Parathyroid adenoma (tissue), 2 donors: ENCODE measurements around the gene GAL3ST3.
A peak's percentile ranks its signal among the peaks of the same experiment; 100 is the strongest.

Experiments used
- H2AFZ ChIP-seq: fragments of 300-600 bp; sonication (generic); one replicate; pipeline ENCODE4 v1.7.0; 2017; ENCODE audit warnings: antibody characterized with exemption, mild to moderate bottlenecking
- H3K27ac ChIP-seq: fragments of 300-600 bp; sonication (generic); one replicate; pipeline ENCODE4 v1.7.0; 2017
- H3K27me3 ChIP-seq: fragments of 300-600 bp; sonication (generic); one replicate; pipeline ENCODE4 v1.7.0; 2017; ENCODE audit warnings: low read length; ENCODE audit not compliant: control insufficient read depth, insufficient read depth
- H3K36me3 ChIP-seq: fragments of 300-600 bp; sonication (generic); one replicate; pipeline ENCODE4 v1.7.0; 2017; ENCODE audit warnings: low read length; ENCODE audit not compliant: control insufficient read depth, insufficient read depth
- H3K4me1 ChIP-seq: fragments of 300-600 bp; sonication (generic); one replicate; pipeline ENCODE4 v1.7.0; 2017; ENCODE audit warnings: control low read depth
- H3K4me2 ChIP-seq: fragments of 300-600 bp; sonication (generic); one replicate; pipeline ENCODE4 v1.7.0; 2017; ENCODE audit warnings: low read length
- H3K4me3 ChIP-seq: fragments of 300-600 bp; sonication (generic); one replicate; pipeline ENCODE4 v1.7.0; 2017; ENCODE audit warnings: low read depth, low read length
- H3K79me2 ChIP-seq: fragments of 300-600 bp; sonication (generic); one replicate; pipeline ENCODE4 v1.7.0; 2017; ENCODE audit warnings: control low read depth
- H3K9ac ChIP-seq: fragments of 300-600 bp; sonication (generic); one replicate; pipeline ENCODE4 v1.7.0; 2017; ENCODE audit warnings: mild to moderate bottlenecking
- H3K9me3 ChIP-seq: fragments of 300-600 bp; sonication (generic); one replicate; pipeline ENCODE4 v1.7.0; 2017; ENCODE audit warnings: low read length; ENCODE audit not compliant: control insufficient read depth
- TF ChIP-seq, protein P1 (sequence below): fragments of 300-600 bp; sonication (generic); IDR thresholded peaks from one replicate; pipeline ENCODE4 v1.7.0; 2017; ENCODE audit warnings: antibody characterized with exemption, mild to moderate bottlenecking
- donor health status: primary hyperparathyroidism.

Gene GAL3ST3

DNA sequence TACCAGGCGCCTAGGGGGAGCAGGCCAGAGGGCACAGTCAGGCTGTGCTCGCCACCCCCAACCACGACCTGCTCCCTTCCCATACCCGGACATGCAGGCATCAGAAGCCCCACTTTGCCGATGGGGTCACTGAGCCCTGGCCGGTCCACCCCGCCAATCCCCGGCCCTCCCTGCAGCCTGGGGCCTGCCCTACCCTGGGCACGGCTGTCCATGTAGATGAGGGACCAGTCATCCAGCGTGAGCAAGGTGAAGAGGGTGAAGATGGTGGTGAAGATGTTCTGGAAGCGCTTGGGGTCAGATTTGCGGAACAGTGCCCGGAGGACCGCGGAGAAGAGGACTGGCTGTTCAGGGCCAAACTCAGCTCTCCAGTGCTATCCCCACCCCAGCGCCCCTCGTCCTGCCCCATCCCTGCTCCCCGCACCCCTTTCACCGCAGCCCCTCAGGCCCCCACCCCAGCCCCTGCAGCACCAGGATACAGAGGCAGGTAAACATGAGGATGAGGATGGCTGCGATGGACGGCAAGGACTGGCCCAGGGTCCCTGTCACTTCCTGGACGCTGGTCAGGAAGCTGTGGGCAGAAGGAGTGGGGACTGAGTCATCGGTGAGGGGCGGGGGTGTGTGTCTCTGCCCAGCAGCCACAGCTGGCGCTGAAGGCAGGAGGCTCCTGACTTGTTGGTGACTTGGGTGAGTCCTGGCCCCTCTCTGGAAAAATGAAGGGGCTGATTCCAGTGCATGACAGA, 28.2 kb downstream of the GAL3ST3 start:
- Histone ChIP-seq H3K4me3 (no peak overlapping the region), H3K4me1 (peaks cover 7% of the 10 kb centered on the region)

DNA sequence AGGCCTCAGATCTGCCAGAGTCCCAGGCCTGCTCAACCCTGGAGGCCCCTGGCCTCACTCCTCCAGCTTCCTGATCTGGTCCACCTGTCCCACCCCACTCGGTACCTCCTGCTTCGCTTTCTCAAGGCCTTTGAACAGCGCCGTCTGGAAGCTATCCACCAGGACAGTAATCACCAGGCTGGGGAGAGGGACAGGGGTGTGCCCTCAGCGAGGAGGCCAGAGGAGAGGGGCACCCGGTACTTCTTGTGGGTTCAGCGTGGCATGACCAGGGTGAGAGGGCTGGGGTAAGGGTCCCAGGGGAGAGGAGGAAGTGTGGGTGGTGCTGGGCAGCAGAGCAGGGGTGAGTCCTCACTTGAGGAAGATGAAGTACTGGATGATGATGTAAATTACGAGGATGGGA, 28.7 kb downstream of the GAL3ST3 start:
- Histone ChIP-seq H3K4me1 (peaks cover 11% of the 10 kb centered on the region), H3K4me3 (no peak overlapping the region), H2AFZ (no peak overlapping the region), H3K36me3 (no peaks in the 10 kb centered on the region), H3K9me3 (no peaks in the 10 kb centered on the region), H3K27ac (no peak overlapping the region), H3K4me2 (no peak overlapping the region), H3K27me3 (no peaks in the 10 kb centered on the region), H3K9ac (no peak overlapping the region), H3K79me2 (no peaks in the 10 kb centered on the region)
- TF ChIP-seq, protein P1, sequence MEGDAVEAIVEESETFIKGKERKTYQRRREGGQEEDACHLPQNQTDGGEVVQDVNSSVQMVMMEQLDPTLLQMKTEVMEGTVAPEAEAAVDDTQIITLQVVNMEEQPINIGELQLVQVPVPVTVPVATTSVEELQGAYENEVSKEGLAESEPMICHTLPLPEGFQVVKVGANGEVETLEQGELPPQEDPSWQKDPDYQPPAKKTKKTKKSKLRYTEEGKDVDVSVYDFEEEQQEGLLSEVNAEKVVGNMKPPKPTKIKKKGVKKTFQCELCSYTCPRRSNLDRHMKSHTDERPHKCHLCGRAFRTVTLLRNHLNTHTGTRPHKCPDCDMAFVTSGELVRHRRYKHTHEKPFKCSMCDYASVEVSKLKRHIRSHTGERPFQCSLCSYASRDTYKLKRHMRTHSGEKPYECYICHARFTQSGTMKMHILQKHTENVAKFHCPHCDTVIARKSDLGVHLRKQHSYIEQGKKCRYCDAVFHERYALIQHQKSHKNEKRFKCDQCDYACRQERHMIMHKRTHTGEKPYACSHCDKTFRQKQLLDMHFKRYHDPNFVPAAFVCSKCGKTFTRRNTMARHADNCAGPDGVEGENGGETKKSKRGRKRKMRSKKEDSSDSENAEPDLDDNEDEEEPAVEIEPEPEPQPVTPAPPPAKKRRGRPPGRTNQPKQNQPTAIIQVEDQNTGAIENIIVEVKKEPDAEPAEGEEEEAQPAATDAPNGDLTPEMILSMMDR: no peak

More for the DNA sequence above, 28.2 kb downstream of the GAL3ST3 start:
- Histone ChIP-seq H3K9ac (no peak overlapping the region), H2AFZ (no peak overlapping the region), H3K27ac (no peak overlapping the region), H3K27me3 (no peaks in the 10 kb centered on the region), H3K79me2 (no peaks in the 10 kb centered on the region), H3K4me2 (no peak overlapping the region), H3K36me3 (no peaks in the 10 kb centered on the region), H3K9me3 (no peaks in the 10 kb centered on the region)
- TF ChIP-seq, protein P1: no peak

DNA sequence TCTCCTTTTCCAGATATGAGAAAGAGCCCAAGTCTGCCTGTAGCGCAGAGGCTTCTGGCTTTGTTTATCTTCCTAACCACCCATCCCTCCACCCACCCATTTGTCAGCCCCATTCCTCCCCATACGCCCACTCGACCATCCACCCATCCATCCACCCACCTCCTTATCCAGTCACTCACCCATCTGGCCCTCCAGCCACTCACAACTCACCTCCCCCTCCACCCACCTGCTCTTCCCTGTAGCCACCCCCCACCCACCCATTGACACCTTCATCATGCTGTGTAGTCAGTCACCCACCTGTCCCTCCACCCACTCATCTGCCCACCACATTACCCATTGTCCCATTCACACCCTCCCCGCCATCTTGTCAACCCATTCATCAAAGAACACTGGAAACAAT, 31.6 kb downstream of the GAL3ST3 start:
- no peak overlapping the region for H3K4me3 ChIP-seq
- H3K27ac ChIP-seq: no peak overlapping the region
- H3K4me2 ChIP-seq: no peak overlapping the region
- H2AFZ ChIP-seq: no peak overlapping the region
- TF ChIP-seq, protein P1: no peak
- H3K36me3 ChIP-seq: no peaks in the 10 kb centered on the region
- H3K79me2 ChIP-seq: no peaks in the 10 kb centered on the region
- H3K4me1 ChIP-seq: peaks cover 11% of the 10 kb centered on the region
- no peaks in the 10 kb centered on the region for H3K27me3 ChIP-seq
- no peaks in the 10 kb centered on the region for H3K9me3 ChIP-seq
- no peak overlapping the region for H3K9ac ChIP-seq

DNA sequence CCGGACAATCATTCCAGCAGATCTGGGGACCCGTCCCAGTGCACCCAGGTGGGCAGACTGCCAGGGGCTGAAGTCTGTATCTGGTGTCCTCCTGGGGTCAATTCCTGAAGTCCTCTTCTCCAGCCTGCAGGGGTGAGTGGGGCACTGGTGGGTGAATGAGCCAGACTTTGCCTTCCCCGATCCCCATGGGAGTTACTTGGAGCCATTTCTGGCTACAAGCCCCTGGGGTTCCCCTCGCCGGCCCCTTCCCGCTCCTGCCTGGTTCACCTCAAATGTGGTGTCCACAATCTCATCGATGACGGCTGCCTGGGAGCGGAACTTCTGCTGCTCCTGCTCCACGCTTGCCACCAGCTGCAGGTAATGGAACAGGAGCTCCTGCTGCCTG, 32.2 kb downstream of the GAL3ST3 start:
- Histone ChIP-seq H3K36me3 (no peaks in the 10 kb centered on the region), H3K9me3 (no peaks in the 10 kb centered on the region), H3K27me3 (no peaks in the 10 kb centered on the region), H3K9ac (no peak overlapping the region), H3K4me2 (no peak overlapping the region), H3K4me3 (no peak overlapping the region), H3K27ac (peak overlapping the region; percentile 92), H3K4me1 (peaks cover 11% of the 10 kb centered on the region), H2AFZ (peak overlapping the region; percentile 56), H3K79me2 (no peaks in the 10 kb centered on the region)
- TF ChIP-seq, protein P1: no peak
